Cerebellar cortex (tissue), 1 donor: ENCODE data around the gene SOX1.

Source experiments
- DNase-seq: peaks from one replicate; pipeline ENCODE4 v3.0.0-alpha.2; 2015; ENCODE audit warnings: low spot score

Gene SOX1

GRCh38 chr13:112067116-112067741 lies at the start of gene SOX1:
SOX1 (plus strand) TSS chr13:112067149; CDS start chr13:112067659, 510 bp downstream.
- no peak for DNase-seq

GRCh38 chr13:112024577-112024976 lies 42.4 kb upstream of the SOX1 start:
- no peak for DNase-seq

- DNase-seq = no peak
Observed at GRCh38 chr13:112027250-112027649, 39.7 kb upstream of the SOX1 start.

GRCh38 chr13:112028481-112028880 lies 38.5 kb upstream of the SOX1 start:
- no peak for DNase-seq

GRCh38 chr13:112029143-112029542 lies 37.8 kb upstream of the SOX1 start:
- DNase-seq = no peak

GRCh38 chr13:112032186-112032993 lies 34.6 kb upstream of the SOX1 start:
- DNase-seq = no peak

GRCh38 chr13:112034231-112034630 lies 32.7 kb upstream of the SOX1 start:
- DNase-seq = no peak

- no peak for DNase-seq
Observed at GRCh38 chr13:112034846-112035245, 32.1 kb upstream of the SOX1 start.

GRCh38 chr13:112042496-112042895 lies 24.5 kb upstream of the SOX1 start:
- DNase-seq = no peak

- DNase-seq = no peak
Observed at GRCh38 chr13:112052213-112052612, 14.7 kb upstream of the SOX1 start.

GRCh38 chr13:112053167-112053743 lies 13.7 kb upstream of the SOX1 start:
- DNase-seq = no peak

GRCh38 chr13:112053744-112054615 lies 13.0 kb upstream of the SOX1 start:
- DNase-seq = no peak

GRCh38 chr13:112054616-112055015 lies 12.3 kb upstream of the SOX1 start:
- DNase-seq = no peak

GRCh38 chr13:112055036-112055914 lies 11.7 kb upstream of the SOX1 start:
- DNase-seq = no peak

- no peak for DNase-seq
Observed at GRCh38 chr13:112055915-112056269, 11.1 kb upstream of the SOX1 start.

- no peak for DNase-seq
Observed at GRCh38 chr13:112056284-112056727, 10.6 kb upstream of the SOX1 start.

GRCh38 chr13:112056739-112057438 lies 10.1 kb upstream of the SOX1 start:
- DNase-seq = no peak

GRCh38 chr13:112057439-112057735 lies 9.6 kb upstream of the SOX1 start:
- no peak for DNase-seq

- no peak for DNase-seq
Observed at GRCh38 chr13:112057736-112058518, 9.0 kb upstream of the SOX1 start.

GRCh38 chr13:112058519-112058873 lies 8.5 kb upstream of the SOX1 start:
- no peak for DNase-seq
